Measurements from ENCODE around the gene LAP3.
"Not testable (repeated sequence)": the region's sequence is repeated elsewhere in the genome, so short reads cannot be mapped to it uniquely, and the experiment has no call there.

The LAP3 gene

DNA sequence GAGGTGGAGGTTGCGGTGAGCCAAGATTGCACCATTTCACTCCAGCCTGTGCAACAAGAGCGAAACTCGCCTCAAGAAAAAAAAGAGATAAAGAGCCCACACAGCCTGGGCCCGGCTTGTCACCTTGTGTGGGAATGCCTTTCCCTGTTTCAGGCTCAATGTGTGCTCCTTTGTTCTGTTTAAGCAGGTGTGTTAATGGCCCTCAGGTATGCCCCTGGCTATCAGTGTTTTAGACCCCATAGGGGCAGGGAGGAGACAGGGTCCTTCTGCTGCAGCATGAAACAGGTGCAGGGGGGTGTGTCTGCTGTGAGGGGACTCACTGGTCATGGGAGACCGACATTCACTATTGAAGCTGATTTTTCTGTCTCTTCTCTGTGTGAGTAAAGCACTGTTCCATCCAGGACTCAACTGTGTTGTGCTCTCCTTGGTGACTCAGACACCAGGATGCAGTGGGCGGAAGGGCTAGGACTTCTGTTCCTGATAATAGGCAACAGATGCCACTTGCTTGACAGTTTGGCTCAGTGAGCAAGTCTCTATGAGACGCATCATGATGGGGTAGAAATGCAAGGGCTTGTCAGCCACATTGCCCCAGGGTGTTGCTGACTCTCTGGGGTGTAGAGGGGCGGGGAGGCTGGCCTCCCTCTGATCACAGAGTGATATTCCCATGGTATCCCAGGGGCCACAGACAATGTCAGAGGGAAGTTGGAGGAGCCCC is 15.6 kb upstream of the LAP3 start:
- no peak for DNase-seq (ENCODE audit: low read depth in 2 of 2, low spot score in 1 of 2)

DNA sequence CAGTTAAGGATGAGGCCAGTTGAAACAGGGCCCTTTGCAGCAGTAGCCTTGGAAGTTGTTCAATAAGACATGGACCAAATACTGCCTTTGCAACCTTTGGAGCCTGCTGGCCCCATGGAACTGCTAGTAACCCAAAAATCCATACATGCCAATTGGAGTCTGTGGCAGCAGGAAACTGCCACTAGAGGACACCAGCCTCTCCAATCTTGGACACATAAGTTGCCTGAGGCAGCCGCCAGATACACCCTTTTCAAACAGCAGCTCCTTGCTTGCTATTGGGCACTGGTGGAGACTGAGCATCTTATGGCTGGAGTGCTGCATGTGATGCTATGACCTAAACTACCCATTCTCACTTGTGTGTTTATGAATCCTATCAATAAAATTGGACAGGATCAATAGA is 14.8 kb upstream of the LAP3 start:
- DNase-seq (ENCODE audit: low read depth in 2 of 2, low spot score in 1 of 2) = no peak

DNA sequence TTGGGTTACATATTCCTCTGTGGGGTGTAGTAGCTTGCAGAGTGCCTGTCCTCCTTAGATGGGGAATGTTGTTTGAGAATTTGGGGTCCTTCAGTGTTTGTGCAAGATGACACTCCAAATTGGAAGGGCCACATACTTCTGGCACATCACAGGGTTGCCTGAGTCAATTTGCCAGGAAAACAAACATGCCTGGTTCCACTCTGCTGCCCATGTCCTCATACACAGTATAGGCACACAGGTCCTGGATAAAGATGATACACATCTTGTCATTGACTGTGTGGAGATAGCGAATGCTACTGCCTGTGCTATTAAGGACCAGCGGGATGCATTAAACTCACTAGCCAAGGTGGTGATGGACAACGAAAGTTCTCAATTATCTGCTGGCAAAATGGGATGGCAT is 11.2 kb upstream of the LAP3 start:
- DNase-seq (ENCODE audit: low read depth in 2 of 2, low spot score in 1 of 2) = no peak

DNA sequence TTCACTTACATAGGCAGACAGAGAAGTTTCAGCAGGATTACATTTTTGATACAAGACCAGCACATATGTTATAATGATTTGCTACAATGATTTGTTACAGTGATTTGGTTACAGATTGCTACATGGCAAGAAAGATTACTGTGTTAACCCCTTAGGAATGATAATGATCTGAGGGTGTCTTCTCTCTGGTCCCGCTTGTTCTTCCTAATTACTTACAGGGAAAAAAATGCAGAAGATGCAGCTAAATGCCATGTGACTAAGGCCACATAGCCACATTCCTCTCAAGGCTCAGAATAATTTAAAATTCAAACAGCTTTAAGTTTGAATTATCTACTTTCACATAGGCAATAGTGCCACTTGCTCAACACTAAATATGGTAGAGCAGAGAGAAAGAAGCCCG is 9.7 kb upstream of the LAP3 start:
- DNase-seq (ENCODE audit: low read depth in 2 of 2, low spot score in 1 of 2) = no peak

DNA sequence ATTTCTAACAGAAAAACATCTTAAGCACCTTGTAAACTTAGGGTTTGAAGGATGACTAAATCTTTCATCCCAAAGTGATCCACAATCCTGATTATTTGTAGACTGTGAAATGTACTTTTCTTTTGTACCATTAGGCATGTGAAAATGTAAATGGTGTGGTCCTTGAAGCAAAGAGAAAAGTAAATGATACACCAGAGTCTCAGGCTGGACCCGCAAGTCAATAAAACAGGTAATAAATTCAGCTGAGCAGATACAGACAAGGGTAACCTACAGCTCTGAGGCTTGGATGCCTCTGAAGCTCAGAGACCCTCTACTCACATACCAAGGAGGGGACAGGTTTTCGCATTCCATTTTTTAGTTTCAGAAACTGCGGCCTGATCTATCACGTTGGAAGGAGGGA is 2.8 kb upstream of the LAP3 start:
- no peak for DNase-seq (ENCODE audit: low read depth in 2 of 2, low spot score in 1 of 2)

DNA sequence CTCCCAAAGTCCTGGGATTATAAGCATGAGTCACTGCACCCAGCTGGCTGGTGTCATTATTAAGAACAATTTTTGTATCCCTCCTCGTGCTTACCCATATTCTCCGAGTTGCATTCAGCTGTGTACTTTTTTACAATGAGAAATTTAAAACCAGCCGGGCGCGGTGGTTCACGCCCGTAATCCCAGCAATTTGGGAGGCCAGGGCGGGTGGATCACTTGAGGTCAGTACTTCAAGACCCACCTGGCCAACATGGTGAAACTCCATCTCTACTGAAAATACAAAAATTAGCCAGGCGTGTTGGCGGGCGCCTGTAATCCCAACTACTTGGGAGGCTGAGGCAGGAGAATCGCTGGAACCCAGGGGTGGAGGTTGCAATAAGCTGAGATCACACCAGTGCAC is 1.8 kb upstream of the LAP3 start:
- not testable (repeated sequence) for DNase-seq (ENCODE audit: low read depth in 2 of 2, low spot score in 1 of 2)

DNA sequence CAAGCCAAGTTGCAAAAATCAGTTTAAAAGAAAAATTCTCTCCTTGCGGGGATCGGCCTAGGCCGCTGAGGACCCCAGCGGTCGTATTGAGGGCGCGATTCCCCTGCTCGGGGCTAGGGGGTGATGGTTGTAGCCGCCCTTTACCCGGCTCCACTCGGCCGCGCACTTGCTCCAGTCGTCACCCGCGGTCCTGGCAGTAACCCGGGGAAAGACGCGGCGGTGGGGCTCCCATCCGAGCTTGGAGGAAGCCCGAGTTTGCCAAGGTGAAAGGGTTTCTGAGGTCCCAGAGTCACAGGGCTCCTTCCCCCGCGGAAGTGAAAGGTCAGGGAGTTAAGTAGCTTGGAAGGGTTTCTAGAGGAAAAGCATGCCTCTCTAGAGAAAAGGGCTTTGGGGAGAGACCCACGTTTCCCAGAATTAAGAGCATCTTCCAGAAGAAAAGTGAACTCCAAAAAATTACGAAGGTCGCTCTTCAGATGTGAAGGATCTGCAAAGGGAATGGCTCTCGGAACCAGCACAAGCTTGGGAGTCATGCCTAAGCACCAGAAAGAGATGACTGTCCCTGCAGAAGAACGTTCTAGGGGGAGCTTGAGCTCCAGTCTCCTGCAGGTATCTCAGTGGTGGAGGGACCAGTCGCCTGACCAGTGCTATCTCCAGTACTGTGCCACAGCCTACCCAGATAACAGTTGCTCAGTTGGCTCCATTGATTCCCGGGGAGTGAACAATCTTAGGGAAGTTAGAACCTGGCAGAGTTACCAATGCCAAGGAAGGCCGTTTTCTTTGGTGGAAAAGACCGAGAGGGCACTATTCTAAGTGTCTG is 875 bp downstream of the LAP3 start:
- peak in 1 of 2 donors; percentile 9 for DNase-seq (ENCODE audit: low read depth in 2 of 2, low spot score in 1 of 2)

DNA sequence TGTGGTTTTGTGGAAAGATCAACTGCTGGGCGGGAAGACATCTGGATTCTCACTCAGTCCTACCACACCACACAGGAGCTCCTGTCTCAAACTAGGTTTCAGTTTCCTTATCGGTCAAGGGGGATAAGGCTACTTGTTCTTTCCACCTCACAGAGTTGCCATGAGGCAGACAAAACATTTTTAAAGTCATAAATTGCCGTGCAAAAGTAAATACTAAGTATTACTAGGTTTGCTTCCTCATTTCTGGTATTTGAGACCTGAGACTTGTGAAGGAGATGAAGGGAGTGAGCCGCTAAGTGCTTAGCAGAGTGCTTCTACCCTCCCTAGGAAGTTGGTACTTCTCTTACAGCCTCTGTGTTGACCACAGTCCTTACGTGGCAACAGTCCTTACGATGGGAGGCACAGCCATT is 1.5 kb downstream of the LAP3 start:
- no peak for DNase-seq (ENCODE audit: low read depth in 2 of 2, low spot score in 1 of 2)

DNA sequence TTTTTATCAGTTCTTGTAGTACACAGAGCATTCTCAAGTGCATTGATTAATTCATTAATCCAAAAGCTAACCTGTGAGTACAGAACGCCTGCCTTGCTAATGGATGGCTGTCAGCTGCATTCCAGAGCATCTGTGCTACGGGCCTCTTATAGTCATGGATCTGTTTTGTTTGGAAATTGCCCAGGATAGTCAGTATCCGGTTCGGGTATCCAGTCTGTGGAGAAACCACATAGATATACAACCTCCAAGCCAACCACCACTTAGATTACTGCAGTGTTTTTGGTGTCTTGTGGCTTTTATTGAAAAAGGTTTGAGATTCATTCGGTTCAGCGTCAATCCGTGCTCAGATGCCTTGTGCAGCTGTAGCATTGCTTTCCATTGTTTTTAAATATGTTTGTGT is 4.0 kb downstream of the LAP3 start:
- no peak for DNase-seq (ENCODE audit: low read depth in 2 of 2, low spot score in 1 of 2)

DNA sequence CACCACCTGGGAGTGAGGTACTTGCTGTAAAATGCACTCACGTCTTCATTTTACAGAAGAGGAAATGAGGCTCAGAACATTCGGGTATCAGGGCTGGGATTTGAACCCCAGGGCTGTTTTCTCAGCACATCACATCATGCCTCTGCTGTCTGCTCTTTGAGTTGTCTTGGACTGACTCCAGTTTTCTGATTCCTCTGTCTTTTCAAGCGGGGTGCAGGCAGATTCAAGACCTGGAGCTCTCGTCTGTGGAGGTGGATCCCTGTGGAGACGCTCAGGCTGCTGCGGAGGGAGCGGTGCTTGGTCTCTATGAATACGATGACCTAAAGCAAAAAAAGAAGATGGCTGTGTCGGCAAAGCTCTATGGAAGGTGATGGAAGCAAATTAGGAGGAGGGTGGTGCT is 6.3 kb downstream of the LAP3 start:
- no peak for DNase-seq (ENCODE audit: low read depth in 2 of 2, low spot score in 1 of 2)

DNA sequence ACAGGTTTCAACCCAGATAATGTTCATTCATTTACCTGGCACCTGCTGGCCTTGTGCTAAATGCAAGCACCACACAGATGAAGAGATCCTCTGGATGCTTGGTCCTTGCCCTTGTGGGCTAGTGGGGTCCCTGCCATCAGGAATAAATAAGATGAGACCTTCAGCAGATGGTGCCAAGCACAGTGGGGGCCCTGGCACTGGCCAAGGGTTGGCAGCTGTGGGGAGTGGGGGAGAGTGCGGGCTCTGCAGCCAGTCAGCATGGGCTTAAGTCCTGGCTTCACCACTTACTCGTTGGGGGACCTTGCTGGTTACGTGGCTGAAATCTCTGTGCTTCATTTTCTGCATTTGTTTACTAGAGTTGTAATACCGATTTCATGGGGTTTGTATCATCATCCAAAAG is 6.9 kb downstream of the LAP3 start:
- DNase-seq (ENCODE audit: low read depth in 2 of 2, low spot score in 1 of 2) = no peak

DNA sequence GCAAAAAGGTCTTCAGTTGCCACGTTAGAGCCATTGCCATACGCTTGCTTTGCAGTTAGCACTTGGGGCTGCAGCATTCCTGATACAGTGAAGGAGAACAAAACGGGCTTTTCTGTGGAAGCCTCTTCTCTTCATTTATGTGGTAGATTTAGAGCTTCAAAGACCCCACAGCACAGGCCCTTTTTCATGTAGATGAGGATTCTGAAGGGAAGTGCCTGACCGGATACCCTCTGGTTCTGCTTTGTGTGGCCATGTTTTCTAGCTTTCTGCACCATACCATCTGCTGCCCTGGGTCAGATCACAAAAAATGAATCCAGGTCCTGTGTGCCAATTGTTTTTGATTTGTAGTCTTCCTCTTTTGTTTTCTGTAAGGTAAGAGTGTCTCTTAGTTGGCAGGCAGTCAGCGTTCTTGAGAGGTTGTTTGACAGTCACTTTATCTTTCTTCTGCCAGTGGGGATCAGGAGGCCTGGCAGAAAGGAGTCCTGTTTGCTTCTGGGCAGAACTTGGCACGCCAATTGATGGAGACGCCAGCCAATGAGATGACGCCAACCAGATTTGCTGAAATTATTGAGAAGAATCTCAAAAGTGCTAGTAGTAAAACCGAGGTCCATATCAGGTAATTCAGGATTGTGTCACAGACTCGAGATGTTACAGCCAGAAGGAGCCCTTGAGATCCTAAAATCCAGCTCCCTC is 7.7 kb downstream of the LAP3 start:
- DNase-seq (ENCODE audit: low read depth in 2 of 2, low spot score in 1 of 2) = no peak

DNA sequence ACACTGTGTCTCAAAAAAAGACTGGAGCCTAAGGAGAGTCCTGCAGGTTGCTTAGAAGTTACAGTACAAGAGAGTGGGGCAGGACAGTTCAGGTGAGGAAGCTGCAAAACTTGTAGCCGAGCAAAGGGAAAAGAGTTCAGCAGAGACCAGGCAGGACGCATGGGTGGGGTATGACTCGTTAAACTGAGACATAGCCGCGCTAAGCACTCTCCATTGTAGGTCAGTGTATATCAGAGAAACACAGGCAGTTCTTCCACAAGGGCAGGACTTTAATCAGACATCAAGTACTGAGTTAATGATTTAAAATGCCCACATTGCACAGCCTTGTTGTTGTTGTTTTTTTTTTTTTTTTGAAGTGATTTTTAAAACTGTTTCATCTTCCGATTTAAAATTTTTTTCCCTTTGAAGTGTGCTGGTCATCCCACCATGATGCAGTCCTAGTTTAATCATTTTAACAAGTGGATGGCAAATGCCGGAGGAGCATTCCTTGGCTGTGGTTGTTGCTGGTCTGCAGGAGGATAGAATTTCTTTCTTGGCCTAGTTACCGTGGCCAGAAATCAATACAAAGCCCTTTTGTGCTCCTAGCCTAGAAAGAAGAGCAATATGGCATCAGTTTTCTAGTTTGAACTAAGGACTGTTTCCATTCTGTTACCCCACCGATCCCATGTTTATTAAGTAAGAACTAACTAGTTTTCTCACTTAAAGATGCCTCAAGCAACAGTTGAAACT is 10.3 kb downstream of the LAP3 start:
- no peak for DNase-seq (ENCODE audit: low read depth in 2 of 2, low spot score in 1 of 2)

DNA sequence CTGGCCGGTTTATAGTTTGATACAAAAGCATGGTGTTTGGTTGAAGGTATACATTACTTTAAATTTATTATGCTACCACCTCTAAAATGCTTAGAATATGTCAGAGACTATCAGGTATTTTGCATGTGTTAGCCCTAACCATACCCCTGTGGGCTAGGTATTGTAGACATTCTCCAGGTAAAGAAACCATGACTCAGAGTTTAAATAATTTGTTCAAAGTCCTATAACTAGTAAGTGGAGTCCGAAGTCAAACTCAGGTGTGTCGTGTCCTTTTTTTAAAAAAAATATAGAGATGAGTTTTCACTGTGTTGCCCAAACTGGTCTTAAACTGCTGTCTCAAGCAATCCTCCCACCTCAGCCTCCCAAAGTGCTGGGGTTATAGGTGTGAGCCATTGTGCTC is 12.4 kb downstream of the LAP3 start:
- DNase-seq (ENCODE audit: low read depth in 2 of 2, low spot score in 1 of 2) = no peak

DNA sequence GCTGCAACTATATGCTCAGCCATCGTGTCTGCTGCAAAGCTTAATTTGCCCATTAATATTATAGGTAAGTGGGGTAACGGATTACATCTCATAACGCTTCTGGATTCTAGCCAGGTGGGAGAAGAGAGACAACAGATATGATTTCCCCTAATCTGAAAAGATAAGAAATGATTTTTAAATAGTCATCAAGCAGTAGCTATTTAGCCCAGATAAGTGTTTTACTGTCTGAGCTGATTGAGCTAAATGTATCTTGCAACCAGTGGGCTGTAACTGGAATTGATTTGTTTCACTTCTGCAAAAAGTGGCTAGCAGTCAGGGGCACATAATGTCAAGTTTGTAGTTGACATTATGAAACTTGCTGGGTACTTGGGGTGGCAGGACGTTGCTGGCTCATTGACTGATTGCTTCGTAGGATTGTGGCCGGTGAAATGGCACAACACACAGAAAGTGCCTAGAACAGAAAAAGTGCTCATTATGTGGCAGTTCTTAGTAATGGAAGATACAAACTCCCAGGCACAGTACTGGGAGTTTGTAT is 18.5 kb downstream of the LAP3 start:
- no peak for DNase-seq (ENCODE audit: low read depth in 2 of 2, low spot score in 1 of 2)

DNA sequence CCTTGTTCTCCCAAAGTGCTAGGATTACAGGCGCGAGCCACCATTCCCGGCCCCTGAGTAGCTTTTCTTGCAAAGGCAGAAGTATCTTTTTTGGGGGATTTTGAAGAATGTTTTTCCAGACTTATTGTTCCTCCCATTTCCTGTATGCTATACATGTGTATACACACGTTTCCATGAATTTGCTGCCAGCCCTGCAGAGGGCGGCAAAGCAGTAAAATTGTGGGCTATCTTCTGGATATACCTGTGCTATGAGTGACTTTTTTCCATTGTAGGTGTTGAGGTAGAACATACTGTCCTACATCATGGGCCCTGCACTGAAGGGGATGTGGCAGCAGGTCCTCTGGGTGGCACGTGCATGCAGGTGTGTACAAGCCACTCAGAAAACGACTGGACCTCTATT is 20.5 kb downstream of the LAP3 start:
- DNase-seq (ENCODE audit: low read depth in 2 of 2, low spot score in 1 of 2) = no peak

DNA sequence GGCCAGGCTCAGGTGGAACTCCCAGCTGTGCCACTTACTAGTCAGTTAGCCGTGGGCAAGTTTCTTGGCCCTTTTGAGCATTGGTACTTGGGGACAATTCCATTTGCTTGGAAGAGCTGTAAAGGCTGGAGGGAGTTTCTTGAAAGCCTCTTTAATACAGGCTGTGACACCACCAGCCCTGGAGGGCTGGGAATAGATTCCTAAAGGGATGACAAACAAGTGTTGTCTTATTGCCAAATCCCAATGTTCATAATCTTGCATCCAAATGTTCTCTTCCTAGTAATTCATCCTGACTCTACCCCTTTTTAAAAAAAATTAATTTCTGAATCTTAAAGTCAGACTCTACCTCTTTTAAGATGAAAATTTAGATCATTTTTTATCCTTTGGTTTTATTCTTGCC is 22.8 kb downstream of the LAP3 start:
- no peak for DNase-seq (ENCODE audit: low read depth in 2 of 2, low spot score in 1 of 2)

DNA sequence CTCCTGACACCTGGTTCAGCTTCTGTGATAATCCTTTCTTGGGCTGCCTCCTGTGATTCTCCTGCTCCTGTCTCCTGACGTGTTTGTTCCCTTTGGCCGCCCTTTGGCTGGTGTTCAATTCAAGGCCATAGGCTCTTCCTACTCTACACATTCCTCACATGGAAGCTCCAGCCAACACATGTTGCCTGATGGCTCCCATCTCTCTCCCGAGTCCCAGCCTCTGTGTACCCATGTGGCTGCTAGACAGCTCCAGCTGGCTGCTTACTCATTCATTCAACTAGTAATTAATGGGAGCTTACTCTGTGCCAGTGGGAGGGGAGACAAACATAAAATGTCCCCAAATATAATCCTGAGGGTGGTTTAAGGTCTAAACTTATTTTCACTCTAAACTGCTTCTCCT is 28.2 kb downstream of the LAP3 start:
- no peak for DNase-seq (ENCODE audit: low read depth in 2 of 2, low spot score in 1 of 2)

DNA sequence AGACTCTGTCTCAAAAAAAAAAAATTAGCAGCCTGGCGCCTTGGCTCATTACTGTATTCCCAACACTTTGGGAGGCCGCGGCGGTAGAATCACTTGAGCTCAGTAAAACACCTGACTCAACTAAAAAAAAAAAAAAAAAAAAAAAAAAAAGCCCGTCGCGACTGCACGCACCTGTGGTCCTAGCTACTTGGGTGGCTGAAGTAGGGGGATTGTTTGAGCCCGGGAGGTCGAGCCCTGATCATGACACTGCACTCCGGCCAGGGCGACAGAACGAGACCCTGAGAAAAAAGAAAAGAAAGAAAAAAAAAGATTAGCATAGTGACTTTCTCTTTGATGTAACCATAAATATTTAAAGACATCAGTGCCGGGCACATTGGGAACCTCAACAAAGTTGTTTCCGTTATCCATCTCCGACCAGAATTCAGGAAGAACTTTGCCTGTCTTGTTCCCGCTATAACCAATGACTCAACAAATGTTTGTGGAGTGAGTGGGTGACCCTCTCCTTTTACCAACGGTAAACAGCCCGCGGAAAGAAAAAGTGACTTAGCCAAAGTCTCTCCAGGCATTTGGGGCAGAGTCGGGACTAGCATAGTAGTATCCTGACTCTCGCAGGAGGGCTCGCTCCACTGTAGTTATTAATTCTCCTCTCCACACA is 36.9 kb downstream of the LAP3 start:
- DNase-seq (ENCODE audit: low read depth in 2 of 2, low spot score in 1 of 2) = no peak

DNA sequence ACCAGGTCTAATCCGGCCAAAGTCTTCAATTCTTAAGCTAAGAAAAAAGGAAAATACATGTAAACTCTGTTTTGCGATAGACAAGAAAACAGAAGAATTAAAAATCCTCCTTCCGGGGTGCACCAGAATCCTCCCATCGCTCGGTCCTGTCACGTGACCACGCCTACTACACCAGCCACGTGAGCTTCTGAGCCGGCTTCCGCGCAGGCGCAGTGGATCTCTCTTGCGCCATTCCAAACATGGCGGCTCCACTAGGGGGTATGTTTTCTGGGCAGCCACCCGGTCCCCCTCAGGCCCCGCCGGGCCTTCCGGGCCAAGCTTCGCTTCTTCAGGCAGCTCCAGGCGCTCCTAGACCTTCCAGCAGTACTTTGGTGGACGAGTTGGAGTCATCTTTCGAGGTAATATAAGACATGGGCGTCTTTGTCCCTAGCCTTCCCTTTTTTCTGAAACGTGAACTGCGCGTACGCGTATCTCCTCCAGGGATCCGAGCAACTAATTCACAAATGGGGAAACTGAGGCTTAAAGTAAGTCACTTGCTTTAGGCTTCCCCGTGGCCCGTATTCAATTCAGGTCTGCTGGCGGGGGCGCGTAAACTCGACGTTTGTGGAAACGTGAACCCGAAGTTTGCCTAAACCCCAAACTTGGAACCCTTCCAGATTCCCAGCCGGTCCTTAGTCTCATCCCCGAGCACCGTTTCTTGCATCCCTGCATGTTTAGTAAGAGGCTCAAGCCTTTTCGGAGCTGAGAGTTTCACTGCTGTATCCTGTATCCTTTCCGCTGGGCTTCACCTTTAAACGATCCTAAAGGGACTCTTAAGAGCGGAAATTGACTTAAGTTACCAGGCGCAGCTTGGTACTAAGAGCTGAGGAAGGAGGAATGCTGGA is 37.7 kb downstream of the LAP3 start, which contains the start of gene MED28:
Gene MED28 (plus strand): TSS at position 226 of the 884 bp plus-strand sequence. CDS start 14 bp downstream, at position 240.
- DNase-seq (ENCODE audit: low read depth in 2 of 2, low spot score in 1 of 2) = peak; percentile 93 to 94

Data from stimulated activated CD8-positive, alpha-beta memory T cell treated with anti-CD3 and anti-CD28 coated beads, Interleukin-4, amount 100 ng/mL, for 1 hour (primary cell).